HEK293T (cell line): ENCODE data around the gene CADPS.

Experiments
- CTCF ChIA-PET: fragments of 350-600 bp; formaldehyde crosslinking; extraction: SDS; loops from one replicate; lab custom pipeline; 2021; ENCODE audit warnings: antibody characterized with exemption, inconsistent platforms; lab: Yijun Ruan, JAX
- POLR2A ChIA-PET: fragments of 350-600 bp; formaldehyde crosslinking; extraction: SDS; loops from one replicate; lab custom pipeline; 2020; ENCODE audit warnings: antibody characterized with exemption, inconsistent platforms; lab: Yijun Ruan, JAX
- DNase-seq: peaks from one replicate; pipeline ENCODE4 v3.0.0; 2012; ENCODE audit warnings: mixed read lengths; ENCODE audit errors: extremely low spot score
- ARNT ChIP-seq: fragments of 450-650 bp; IDR thresholded peaks from 2 replicates; pipeline ENCODE4 v1.6.1; 2017; ENCODE audit warnings: mild to moderate bottlenecking
- BHLHE40 ChIP-seq: fragments of 450-650 bp; IDR thresholded peaks from 2 replicates; pipeline ENCODE4 v1.6.1; 2016; ENCODE audit warnings: mild to moderate bottlenecking, moderate library complexity, borderline replicate concordance
- CTBP1 ChIP-seq: fragments of 450-650 bp; IDR thresholded peaks from 2 replicates; pipeline ENCODE4 v1.6.1; 2016; ENCODE audit warnings: borderline replicate concordance
- ELF4 ChIP-seq: fragments of 450-650 bp; IDR thresholded peaks from 2 replicates; pipeline ENCODE4 v1.6.1; 2017; ENCODE audit warnings: antibody characterized with exemption
- FOXA1 ChIP-seq: fragments of 450-650 bp; IDR thresholded peaks from 2 replicates; pipeline ENCODE4 v1.6.1; 2016; ENCODE audit warnings: mild to moderate bottlenecking
- FOXK2 ChIP-seq: fragments of 450-650 bp; IDR thresholded peaks from 2 replicates; pipeline ENCODE4 v1.6.1; 2016; ENCODE audit warnings: mild to moderate bottlenecking
- FOXM1 ChIP-seq: fragments of 450-650 bp; IDR thresholded peaks from 2 replicates; pipeline ENCODE4 v1.6.1; 2017; ENCODE audit warnings: mild to moderate bottlenecking, borderline replicate concordance
- HDGF ChIP-seq: fragments of 450-650 bp; IDR thresholded peaks from 2 replicates; pipeline ENCODE4 v1.6.1; 2017; ENCODE audit warnings: antibody characterized with exemption, borderline replicate concordance
- L3MBTL2 ChIP-seq: fragments of 450-650 bp; conservative IDR thresholded peaks from 2 replicates; pipeline ENCODE4 v1.6.1; 2016; ENCODE audit warnings: mild to moderate bottlenecking
- LEF1 ChIP-seq: fragments of 450-650 bp; IDR thresholded peaks from 2 replicates; pipeline ENCODE4 v1.6.1; 2017; ENCODE audit warnings: mild to moderate bottlenecking, borderline replicate concordance
- NFRKB ChIP-seq: fragments of 450-650 bp; IDR thresholded peaks from 2 replicates; pipeline ENCODE4 v1.6.1; 2016; ENCODE audit warnings: mild to moderate bottlenecking, moderate library complexity
- SP1 ChIP-seq: fragments of 450-650 bp; IDR thresholded peaks from 2 replicates; pipeline ENCODE4 v1.6.1; 2017
- SUZ12 ChIP-seq: fragments of 450-650 bp; IDR thresholded peaks from 2 replicates; pipeline ENCODE4 v1.6.1; 2016; ENCODE audit warnings: mild to moderate bottlenecking
- TARDBP ChIP-seq: fragments of 450-650 bp; IDR thresholded peaks from 2 replicates; pipeline ENCODE4 v1.6.1; 2016
- ZNF384 ChIP-seq: fragments of 450-650 bp; IDR thresholded peaks from 2 replicates; pipeline ENCODE4 v1.6.1; 2016
- TF ChIP-seq, protein P1 (sequence below): fragments of 450-650 bp; IDR thresholded peaks from 2 replicates; pipeline ENCODE4 v1.6.1; 2016

The CADPS gene

DNA sequence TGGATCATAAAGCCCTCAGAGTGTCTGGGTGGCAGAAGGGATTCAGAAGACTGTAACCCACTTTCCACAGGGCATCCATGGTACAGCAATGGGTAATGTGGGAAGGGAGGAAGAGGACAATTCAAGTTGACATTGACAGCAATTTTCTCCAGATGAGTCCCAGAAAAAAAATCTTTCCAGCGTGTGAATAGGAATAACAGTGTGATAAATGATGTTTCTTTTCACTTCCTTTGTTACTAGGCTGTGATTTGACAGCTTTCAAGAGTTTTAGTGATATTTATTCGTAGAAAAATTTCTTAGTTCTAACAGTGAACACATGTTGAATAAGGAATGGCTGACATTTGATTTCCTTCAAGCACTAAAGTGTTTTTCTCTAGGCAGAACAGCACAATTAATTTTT, 186.4 kb downstream of the CADPS start:
- CTCF ChIA-PET, result no interaction called here
- TF ChIP-seq NFRKB (no peak), SP1 (no peak), FOXM1 (no peak), L3MBTL2 (no peak), CTBP1 (no peak), ARNT (no peak), TARDBP (no peak), FOXK2 (no peak), FOXA1 (no peak)
- POLR2A ChIA-PET, result no interaction called here
- no peak for DNase-seq

DNA sequence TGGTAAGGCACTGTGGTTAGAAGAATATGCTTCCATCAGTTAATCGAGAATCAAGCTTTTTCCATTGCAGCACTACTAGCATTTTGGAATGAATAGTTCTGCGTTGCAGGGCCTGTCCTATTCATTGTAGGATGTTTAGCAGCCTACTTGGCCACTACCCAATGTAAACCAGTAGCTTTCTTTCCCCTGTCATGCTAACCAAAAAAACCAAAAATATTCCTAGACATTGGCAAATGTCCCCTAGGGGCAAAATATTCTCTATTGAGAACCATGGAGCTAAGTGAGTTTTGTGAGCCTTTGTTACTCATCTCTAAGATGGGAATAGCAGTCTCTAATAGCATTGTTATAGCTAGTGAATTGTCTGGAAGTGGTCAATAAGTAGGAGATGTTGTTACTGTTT, 187.2 kb downstream of the CADPS start:
- POLR2A ChIA-PET, result no interaction called here
- no peak for DNase-seq
- CTCF ChIA-PET, result no interaction called here
- TF ChIP-seq ELF4 (no peak), LEF1 (no peak), CTBP1 (no peak), NFRKB (no peak), TARDBP (no peak), HDGF (no peak), ARNT (no peak), L3MBTL2 (no peak), ZNF384 (no peak), BHLHE40 (no peak)
- TF ChIP-seq, protein P1, sequence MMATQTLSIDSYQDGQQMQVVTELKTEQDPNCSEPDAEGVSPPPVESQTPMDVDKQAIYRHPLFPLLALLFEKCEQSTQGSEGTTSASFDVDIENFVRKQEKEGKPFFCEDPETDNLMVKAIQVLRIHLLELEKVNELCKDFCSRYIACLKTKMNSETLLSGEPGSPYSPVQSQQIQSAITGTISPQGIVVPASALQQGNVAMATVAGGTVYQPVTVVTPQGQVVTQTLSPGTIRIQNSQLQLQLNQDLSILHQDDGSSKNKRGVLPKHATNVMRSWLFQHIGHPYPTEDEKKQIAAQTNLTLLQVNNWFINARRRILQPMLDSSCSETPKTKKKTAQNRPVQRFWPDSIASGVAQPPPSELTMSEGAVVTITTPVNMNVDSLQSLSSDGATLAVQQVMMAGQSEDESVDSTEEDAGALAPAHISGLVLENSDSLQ, result no peak

DNA sequence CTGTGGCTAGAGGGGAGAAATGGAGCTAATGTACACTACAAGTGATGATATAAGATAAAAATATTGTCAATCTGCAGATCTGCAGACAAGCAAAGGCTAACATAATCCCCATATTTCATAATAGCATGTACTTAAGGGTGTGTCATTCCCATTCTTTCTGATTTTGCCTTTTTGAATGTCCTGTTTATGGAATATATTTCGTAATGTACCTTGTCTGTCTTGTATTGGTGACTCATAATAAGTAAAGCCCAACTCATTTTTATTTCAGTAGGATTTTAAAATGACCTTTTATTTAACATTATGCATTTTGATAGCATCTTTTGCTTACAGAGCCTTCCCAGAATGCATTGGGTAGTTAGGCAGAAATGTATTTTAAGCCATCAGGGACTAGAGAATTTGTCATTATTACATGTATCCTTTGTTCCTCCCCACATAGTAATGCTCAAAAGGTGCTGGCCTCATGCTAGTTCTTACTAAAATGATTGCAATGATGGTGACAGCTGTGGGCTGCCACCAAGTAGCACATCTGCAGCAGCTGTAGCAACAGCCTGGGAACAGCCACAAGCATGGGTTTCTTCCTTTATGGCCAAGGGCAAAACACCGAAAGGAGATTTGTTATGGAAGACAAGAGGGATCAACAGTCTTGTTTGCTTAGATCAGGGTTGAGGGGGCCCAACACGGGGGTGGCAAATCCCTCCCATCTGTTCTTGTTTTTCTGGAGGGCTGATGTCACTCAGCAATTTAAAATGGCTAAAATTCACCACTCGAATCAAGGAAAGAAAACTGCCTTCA, 188.5 kb downstream of the CADPS start:
- DNase-seq, result no peak
- TF ChIP-seq, protein P1, result no peak
- no peak for TF ChIP-seq SUZ12
- TF ChIP-seq FOXM1, result no peak
- TF ChIP-seq BHLHE40, result no peak
- TF ChIP-seq LEF1, result no peak
- no peak for TF ChIP-seq FOXA1
- CTCF ChIA-PET, result no interaction called here
- POLR2A ChIA-PET, result no interaction called here

DNA sequence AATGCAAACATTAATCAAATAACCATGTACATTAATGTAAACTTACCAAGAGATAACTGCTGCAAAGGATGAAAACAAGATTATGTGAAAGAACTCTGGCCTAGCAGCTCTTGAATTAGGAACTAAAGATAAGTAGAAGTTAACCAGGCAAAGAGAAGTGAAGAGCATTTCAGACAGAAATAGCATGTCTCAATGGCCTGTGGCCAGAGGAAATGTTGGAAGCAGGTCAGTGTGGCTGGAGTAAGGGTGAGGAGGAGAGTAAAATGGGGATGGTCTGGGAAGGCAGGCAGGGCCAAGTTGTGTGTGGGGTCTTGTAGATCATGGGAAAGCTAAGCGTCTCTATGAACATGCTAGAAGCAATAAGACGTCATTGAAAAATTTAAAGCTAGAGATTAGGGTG, 192.4 kb downstream of the CADPS start:
- DNase-seq, result no peak
- TF ChIP-seq SP1 (no peak), ELF4 (no peak), BHLHE40 (no peak), FOXK2 (no peak), ARNT (no peak), ZNF384 (no peak), NFRKB (no peak)
- TF ChIP-seq, protein P1, result no peak
- ChIA-PET POLR2A (no interaction called here), CTCF (no interaction called here)

DNA sequence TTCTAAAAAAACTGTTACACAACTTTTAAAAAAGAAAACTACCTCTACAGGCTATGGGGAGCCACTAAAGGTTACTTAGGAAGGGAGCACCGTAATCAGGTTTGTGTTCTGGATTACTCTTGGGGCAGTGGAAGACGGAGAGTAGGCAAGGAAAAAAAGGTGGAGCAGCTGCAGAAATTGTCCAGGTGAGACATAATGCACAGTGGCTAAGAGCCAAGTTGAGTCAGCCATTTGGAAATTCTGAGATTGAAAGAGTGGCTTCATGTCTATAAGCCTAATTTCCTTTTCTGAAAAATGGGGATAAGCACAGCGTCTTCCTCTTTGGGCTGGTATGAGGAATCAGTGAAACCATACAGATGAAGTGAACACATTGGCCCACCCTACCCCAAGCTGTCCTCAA, 195.2 kb downstream of the CADPS start:
- POLR2A ChIA-PET, result no interaction called here
- TF ChIP-seq L3MBTL2, result no peak
- no peak for TF ChIP-seq CTBP1
- no peak for TF ChIP-seq ARNT
- no peak for TF ChIP-seq ELF4
- TF ChIP-seq, protein P1, result no peak
- TF ChIP-seq SP1, result no peak
- no peak for TF ChIP-seq FOXA1
- no peak for TF ChIP-seq FOXM1
- no peak for TF ChIP-seq LEF1
- TF ChIP-seq SUZ12, result no peak
- TF ChIP-seq BHLHE40, result no peak
- CTCF ChIA-PET, result interaction anchor here (0.6 kb wide), 1 partner anchor 121 kb away, joined by 4 read pairs; no protein-coding TSS in a partner anchor
- no peak for DNase-seq

DNA sequence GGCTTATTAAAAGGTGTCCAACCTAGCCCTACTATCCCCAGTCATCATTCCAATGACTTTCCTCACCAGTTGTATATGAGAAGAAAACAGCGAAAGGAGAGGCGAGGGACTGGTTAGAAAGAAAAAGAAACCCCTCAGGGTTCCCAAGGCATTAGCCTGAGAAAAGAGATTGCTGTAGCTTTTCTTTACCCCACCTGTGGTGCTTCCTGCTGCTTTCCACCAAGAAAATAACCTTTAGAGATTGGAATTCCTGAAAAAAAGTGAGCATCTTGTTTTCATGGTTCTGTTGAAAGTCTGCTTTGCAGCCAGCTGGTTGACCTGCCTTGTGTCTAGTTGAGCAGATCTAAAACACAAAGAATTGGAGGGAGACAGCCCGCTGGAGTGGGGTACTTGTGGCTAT, 196.4 kb downstream of the CADPS start:
- TF ChIP-seq TARDBP (no peak), ARNT (no peak), FOXA1 (no peak), L3MBTL2 (no peak), CTBP1 (no peak), SP1 (no peak), NFRKB (no peak), FOXK2 (no peak), SUZ12 (no peak), FOXM1 (no peak), BHLHE40 (no peak), ZNF384 (no peak), ELF4 (no peak), LEF1 (no peak), HDGF (no peak)
- TF ChIP-seq, protein P1, result no peak
- ChIA-PET POLR2A (no interaction called here), CTCF (no interaction called here)
- no peak for DNase-seq
